Endothelial cell of umbilical vein (primary cell): ENCODE measurements around the gene SRSF6. TPM values are rescaled to one million over a fixed set of nuclear protein-coding genes. Genes with fewer than 3 reads are reported as not detected.

Source experiments
- BruUV-seq: library from RNA; stranded (reverse); fragments of 400-500 nt; replicated peaks from 2 replicates; lab custom pipeline; 2021; lab: Mats Ljungman, UMichigan
- CTCF ChIA-PET: fragments of 300-600, 350-600 bp; sonication (Branson Sonifier 250); formaldehyde crosslinking; loops from one replicate; lab custom pipeline; 2021; ENCODE audit warnings: antibody characterized with exemption, inconsistent platforms; lab: Charles Lee
- POLR2A ChIA-PET: fragments of 300-600, 350-600 bp; sonication (Branson Sonifier 250); formaldehyde crosslinking; loops from one replicate; lab custom pipeline; 2021; ENCODE audit warnings: antibody characterized with exemption, inconsistent platforms; lab: Charles Lee
- DNase-seq: peaks from one replicate; pipeline ENCODE4 v3.0.0-alpha.2; 2011; ENCODE audit warnings: low read depth, low spot score
- FAIRE-seq: peaks from 2 replicates; lab custom pipeline; 2011; peaks lifted over from hg19 to GRCh38; lab: Jason Lieb, UNC
- H2AFZ ChIP-seq: 2 replicates; pipeline ENCODE4 v1.6.0; 2012; ENCODE audit warnings: low read depth, low read length, control low read depth, inconsistent platforms
- H3K27ac ChIP-seq: 2 replicates; pipeline ENCODE4 v1.5.1; 2011; ENCODE audit warnings: low read depth, mild to moderate bottlenecking, control low read depth, low read length, moderate library complexity; ENCODE audit not compliant: insufficient read depth
- H3K27me3 ChIP-seq, 2 experiments: 2 replicates each; pipeline versions ENCODE4 v1.6.0 to v1.6.1; 2011; ENCODE audit warnings: low read length in 2 of 2, mixed read lengths in 1 of 2; ENCODE audit not compliant: control insufficient read depth in 2 of 2, insufficient read depth in 2 of 2
- H3K36me3 ChIP-seq, 2 experiments: 2 replicates in 1 of 2; 3 replicates in 1 of 2; pipeline ENCODE4 v1.5.1; 2011; ENCODE audit warnings: low read length in 2 of 2, mild to moderate bottlenecking in 1 of 2, moderate library complexity in 1 of 2; ENCODE audit not compliant: control insufficient read depth in 2 of 2, insufficient read depth in 2 of 2; ENCODE audit errors: extremely low read depth in 1 of 2
- H3K4me1 ChIP-seq: 3 replicates; pipeline ENCODE4 v1.5.1; 2011; ENCODE audit warnings: mild to moderate bottlenecking, low read length; ENCODE audit not compliant: control insufficient read depth, insufficient read depth; ENCODE audit errors: extremely low read depth
- H3K4me2 ChIP-seq: 2 replicates; pipeline ENCODE4 v1.6.1; 2011; ENCODE audit warnings: low read length, control low read depth, mixed read lengths; ENCODE audit not compliant: insufficient read depth
- H3K4me3 ChIP-seq, 3 experiments: fragments of 200-600 bp in 1 of 3; sonication (generic), shearing (Covaris generic) in 1 of 3; replicated peaks in 1 of 3; 2 replicates each; pipeline ENCODE4 v1.5.1; 2011 to 2016; ENCODE audit warnings: control low read depth in 3 of 3, low read length in 3 of 3, mild to moderate bottlenecking in 2 of 3, inconsistent platforms in 1 of 3, low read depth in 1 of 3, moderate library complexity in 1 of 3; ENCODE audit not compliant: insufficient read depth in 1 of 3
- H3K79me2 ChIP-seq: 2 replicates; pipeline ENCODE4 v1.6.0; 2012; ENCODE audit warnings: low read length, inconsistent platforms; ENCODE audit not compliant: control insufficient read depth, insufficient read depth
- H3K9ac ChIP-seq: replicated peaks from 2 replicates; pipeline ENCODE3; 2011; ENCODE audit warnings: low read length, control low read depth; ENCODE audit not compliant: insufficient read depth; ENCODE audit errors: extremely low read depth
- H3K9me1 ChIP-seq: replicated peaks from 3 replicates; pipeline ENCODE4 v1.6.0; 2011; ENCODE audit warnings: mild to moderate bottlenecking, low read length; ENCODE audit not compliant: control insufficient read depth, insufficient read depth; ENCODE audit errors: extremely low read depth
- H3K9me3 ChIP-seq: replicated peaks from 2 replicates; pipeline ENCODE4 v1.5.1; 2012; ENCODE audit warnings: low read length, inconsistent platforms; ENCODE audit not compliant: control insufficient read depth, insufficient read depth
- H4K20me1 ChIP-seq: replicated peaks from 2 replicates; pipeline ENCODE3; 2011; ENCODE audit warnings: mild to moderate bottlenecking, low read length; ENCODE audit not compliant: control insufficient read depth, insufficient read depth; ENCODE audit errors: extremely low read depth
- EZH2 ChIP-seq: IDR thresholded peaks from 2 replicates; pipeline ENCODE4 v1.6.1; 2012; ENCODE audit warnings: borderline replicate concordance, low read depth, mild to moderate bottlenecking, moderate library complexity, low read length, inconsistent platforms; ENCODE audit not compliant: severe bottlenecking
- FOS ChIP-seq: IDR thresholded peaks from 2 replicates; pipeline ENCODE4 v1.6.1; 2011; ENCODE audit warnings: mild to moderate bottlenecking, low read length, moderate library complexity, borderline replicate concordance; ENCODE audit not compliant: insufficient read depth
- GATA2 ChIP-seq: IDR thresholded peaks from 2 replicates; pipeline ENCODE4 v1.7.0; 2011; ENCODE audit warnings: low read depth, mild to moderate bottlenecking, moderate library complexity, mixed read lengths, low read length; ENCODE audit not compliant: insufficient read length, insufficient read depth
- JUN ChIP-seq: IDR thresholded peaks from 2 replicates; pipeline ENCODE4 v1.6.1; 2011; ENCODE audit warnings: borderline replicate concordance, low read depth; ENCODE audit not compliant: insufficient read length, insufficient read depth
- MAX ChIP-seq: IDR thresholded peaks from 2 replicates; pipeline ENCODE4 v1.6.1; 2011; ENCODE audit not compliant: insufficient read depth, insufficient read length
- MYC ChIP-seq: IDR thresholded peaks from one replicate; pipeline ENCODE4 v1.6.1; 2011; ENCODE audit warnings: mild to moderate bottlenecking, low read depth, low read length
- POLR2A ChIP-seq: IDR thresholded peaks from 2 replicates; pipeline ENCODE4 v1.6.1; 2012; ENCODE audit warnings: low read depth, mild to moderate bottlenecking, control low read depth, low read length
- POLR2AphosphoS5 ChIP-seq: IDR thresholded peaks from 2 replicates; pipeline ENCODE4 v1.6.1; 2012; ENCODE audit warnings: low read depth, mild to moderate bottlenecking, control low read depth, low read length, moderate library complexity; ENCODE audit not compliant: insufficient read depth
- dilution Hi-C: fragments of 300-500 bp; cut with MboI; formaldehyde crosslinking; loops from one replicate; pipeline ENCODE4 v1.15.0; 2019; ENCODE audit warnings: low sequenced_read_pairs; ENCODE audit not compliant: extremely low pct_ligation_motif_present
- intact Hi-C: fragments of 100-400 bp; cut with micrococcal nuclease; formaldehyde crosslinking; loops from one replicate; pipeline ENCODE4 v1.10.0; 2022
- polyA plus RNA-seq, 4 experiments: library from polyadenylated mRNA; depleted of rRNA in 3 of 4; stranded (reverse) in 3 of 4; unstranded in 1 of 4; fragments of >200 nt; gene quantifications; 2 replicates each; pipeline versions ENCODE4 v1.2.1 to v1.2.3, GENCODE V29; 2011 to 2012; ENCODE audit warnings: missing spikeins in 1 of 4
- total RNA-seq: library from RNA; stranded (reverse); gene quantifications from 2 replicates; pipeline ENCODE4 v1.2.3, GENCODE V29; 2021
- TF ChIP-seq, protein P1 (sequence below), 2 donors: IDR thresholded peaks; 1 replicate in 1 of 2; 2 replicates in 1 of 2; pipeline ENCODE4 v1.5.1; 2011; ENCODE audit warnings: low read length in 2 of 2, mild to moderate bottlenecking in 2 of 2, moderate library complexity in 2 of 2, control low read depth in 1 of 2, inconsistent platforms in 1 of 2, low read depth in 1 of 2; ENCODE audit not compliant: insufficient read depth in 1 of 2; ENCODE audit errors: extremely low read depth in 1 of 2

The SRSF6 gene
- total and polyA plus RNA-seq, 2 donors (not counting 3 experiments of a cell fraction or from before 2014, with no cell fraction given): 61.9 to 157 TPM

GRCh38 chr20:43460172-43460829 is 2.6 kb downstream of the SRSF6 start:
- Histone ChIP-seq H3K9me3 (no peaks in the 10 kb centered on the region), H3K27ac (no peak overlapping the region), H3K9me1 (no peaks in the 10 kb centered on the region), H3K9ac (no peak overlapping the region), H2AFZ (no peak overlapping the region), H3K27me3 (peaks cover 0 to 3% of the 10 kb centered on the region in 2 experiments), H3K4me3 (no peak overlapping the region), H4K20me1 (peaks cover 29% of the 10 kb centered on the region), H3K4me1 (peaks cover 16% of the 10 kb centered on the region), H3K36me3 (peaks cover 23 to 51% of the 10 kb centered on the region in 2 experiments), H3K79me2 (peaks cover 43% of the 10 kb centered on the region), H3K4me2 (peak overlapping the region; percentile 75)
- dilution Hi-C loops: no loop called here
- no TSS peak for BruUV-seq
- intact Hi-C loops: no loop called here
- DNase-seq (peak; percentile 56), FAIRE-seq (peak; percentile 33)
- ChIA-PET POLR2A (no interaction called here), CTCF (no interaction called here)
- no peak for TF ChIP-seq EZH2
- TF ChIP-seq GATA2: no peak
- no peak for TF ChIP-seq MAX
- no peak for TF ChIP-seq POLR2AphosphoS5
- TF ChIP-seq FOS: no peak
- no peak for TF ChIP-seq MYC
- no peak for TF ChIP-seq JUN
- TF ChIP-seq, protein P1, sequence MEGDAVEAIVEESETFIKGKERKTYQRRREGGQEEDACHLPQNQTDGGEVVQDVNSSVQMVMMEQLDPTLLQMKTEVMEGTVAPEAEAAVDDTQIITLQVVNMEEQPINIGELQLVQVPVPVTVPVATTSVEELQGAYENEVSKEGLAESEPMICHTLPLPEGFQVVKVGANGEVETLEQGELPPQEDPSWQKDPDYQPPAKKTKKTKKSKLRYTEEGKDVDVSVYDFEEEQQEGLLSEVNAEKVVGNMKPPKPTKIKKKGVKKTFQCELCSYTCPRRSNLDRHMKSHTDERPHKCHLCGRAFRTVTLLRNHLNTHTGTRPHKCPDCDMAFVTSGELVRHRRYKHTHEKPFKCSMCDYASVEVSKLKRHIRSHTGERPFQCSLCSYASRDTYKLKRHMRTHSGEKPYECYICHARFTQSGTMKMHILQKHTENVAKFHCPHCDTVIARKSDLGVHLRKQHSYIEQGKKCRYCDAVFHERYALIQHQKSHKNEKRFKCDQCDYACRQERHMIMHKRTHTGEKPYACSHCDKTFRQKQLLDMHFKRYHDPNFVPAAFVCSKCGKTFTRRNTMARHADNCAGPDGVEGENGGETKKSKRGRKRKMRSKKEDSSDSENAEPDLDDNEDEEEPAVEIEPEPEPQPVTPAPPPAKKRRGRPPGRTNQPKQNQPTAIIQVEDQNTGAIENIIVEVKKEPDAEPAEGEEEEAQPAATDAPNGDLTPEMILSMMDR (IDR thresholded peaks at IDR 0.05; ENCODE audit: extremely low read depth in 1 of 2, insufficient read depth in 1 of 2, low read depth in 1 of 2, low read length in 2 of 2): no peak
- no peak for TF ChIP-seq POLR2A
